IMR-90 (cell line): ENCODE measurements around the gene DENND1A. TPM values are rescaled to one million over a fixed set of nuclear protein-coding genes. Genes with fewer than 3 reads are reported as not detected.

Experiments
- ATAC-seq: fragments of 200-7000 bp; cut with Tn5 transposase; 2 replicates; pipeline ENCODE4 v1.9.1; 2020; ENCODE audit warnings: low read depth, mild to moderate bottlenecking, moderate library complexity
- BruUV-seq: library from RNA; stranded (reverse); fragments of 400-500 nt; replicated peaks from 2 replicates; lab custom pipeline; 2021; lab: Mats Ljungman, UMichigan
- CTCF ChIA-PET: fragments of 300-600 bp; formaldehyde crosslinking; extraction: SDS; loops from one replicate; lab custom pipeline; 2021; ENCODE audit warnings: antibody characterized with exemption; lab: Yijun Ruan, JAX
- POLR2A ChIA-PET: fragments of 300-600 bp; sonication (Branson Sonifier 250); formaldehyde crosslinking; loops from one replicate; lab custom pipeline; 2022; ENCODE audit warnings: antibody characterized with exemption; ENCODE audit not compliant: unreplicated experiment; lab: Charles Lee
- DNase-seq: peaks from one replicate; pipeline ENCODE4 v3.0.0; 2013
- H2AFZ ChIP-seq: replicated peaks from 2 replicates; pipeline ENCODE3; 2013; ENCODE audit warnings: low read length, mild to moderate bottlenecking; ENCODE audit not compliant: poor library complexity
- H2AK5ac ChIP-seq: 2 replicates; pipeline ENCODE4 v1.6.1; 2013; ENCODE audit warnings: low read depth, low read length, inconsistent platforms
- H2AK9ac ChIP-seq: replicated peaks from 2 replicates; pipeline ENCODE3; 2013; ENCODE audit warnings: mild to moderate bottlenecking, low read depth, low read length, moderate library complexity; ENCODE audit not compliant: poor library complexity
- H2BK120ac ChIP-seq: 2 replicates; pipeline ENCODE4 v1.6.1; 2013; ENCODE audit warnings: low read depth, low read length, inconsistent platforms
- H2BK15ac ChIP-seq: 3 replicates; pipeline ENCODE4 v1.6.1; 2013; ENCODE audit warnings: low read depth, low read length, inconsistent platforms
- H2BK20ac ChIP-seq: 2 replicates; pipeline ENCODE4 v1.6.1; 2013; ENCODE audit warnings: low read depth, mild to moderate bottlenecking, inconsistent platforms, low read length, moderate library complexity
- H2BK5ac ChIP-seq: 2 replicates; pipeline ENCODE4 v1.6.1; 2013; ENCODE audit warnings: mild to moderate bottlenecking, low read depth, low read length, inconsistent platforms; ENCODE audit not compliant: poor library complexity, severe bottlenecking
- H3K14ac ChIP-seq: replicated peaks from 2 replicates; pipeline ENCODE4 v1.6.1; 2013; ENCODE audit warnings: low read depth, low read length, inconsistent platforms
- H3K18ac ChIP-seq: 2 replicates; pipeline ENCODE4 v1.6.1; 2013; ENCODE audit warnings: low read depth, low read length, control low read depth
- H3K23ac ChIP-seq: 2 replicates; pipeline ENCODE4 v1.6.1; 2013; ENCODE audit warnings: low read depth, low read length, inconsistent platforms
- H3K27ac ChIP-seq: 2 replicates; pipeline ENCODE4 v1.5.1; 2013; ENCODE audit warnings: mild to moderate bottlenecking, control low read depth, low read length; ENCODE audit not compliant: insufficient read depth
- H3K27me3 ChIP-seq: 2 replicates; pipeline ENCODE4 v1.6.1; 2013; ENCODE audit warnings: low read length; ENCODE audit not compliant: control insufficient read depth, insufficient read depth
- H3K36me3 ChIP-seq: 2 replicates; pipeline ENCODE4 v1.6.1; 2013; ENCODE audit warnings: low read length, mixed read lengths; ENCODE audit not compliant: control insufficient read depth, insufficient read depth
- H3K4ac ChIP-seq: 2 replicates; pipeline ENCODE4 v1.6.1; 2013; ENCODE audit warnings: low read depth, low read length, inconsistent platforms
- H3K4me1 ChIP-seq: 2 replicates; pipeline ENCODE4 v1.6.1; 2013; ENCODE audit warnings: low read length, mixed read lengths; ENCODE audit not compliant: control insufficient read depth, insufficient read depth
- H3K4me2 ChIP-seq: 2 replicates; pipeline ENCODE4 v1.6.1; 2013; ENCODE audit warnings: low read depth, mild to moderate bottlenecking, control low read depth, low read length, moderate library complexity
- H3K4me3 ChIP-seq: 2 replicates; pipeline ENCODE4 v1.5.1; 2013; ENCODE audit warnings: low read depth, mild to moderate bottlenecking, control low read depth, low read length, moderate library complexity; ENCODE audit not compliant: insufficient read depth
- H3K56ac ChIP-seq: 2 replicates; pipeline ENCODE4 v1.6.1; 2013; ENCODE audit warnings: low read length, inconsistent platforms; ENCODE audit not compliant: insufficient read depth; ENCODE audit errors: extremely low read depth
- H3K79me1 ChIP-seq, 2 experiments: 2 replicates each; pipeline ENCODE4 v1.6.1; 2013; ENCODE audit warnings: low read length in 2 of 2, inconsistent platforms in 1 of 2, low read depth in 1 of 2
- H3K9ac ChIP-seq: 2 replicates; pipeline ENCODE4 v1.6.1; 2013; ENCODE audit warnings: low read depth, low read length, control low read depth
- H3K9me1 ChIP-seq: 2 replicates; pipeline ENCODE4 v1.6.1; 2013; ENCODE audit warnings: low read length, inconsistent platforms; ENCODE audit not compliant: insufficient read depth
- H3K9me3 ChIP-seq: 2 replicates; pipeline ENCODE4 v1.6.1; 2013; ENCODE audit warnings: low read length; ENCODE audit not compliant: control insufficient read depth, insufficient read depth
- H4K20me1 ChIP-seq: 2 replicates; pipeline ENCODE4 v1.6.1; 2013; ENCODE audit warnings: low read length, inconsistent platforms; ENCODE audit not compliant: insufficient read depth
- H4K5ac ChIP-seq: 2 replicates; pipeline ENCODE4 v1.6.1; 2013; ENCODE audit warnings: mild to moderate bottlenecking, low read depth, low read length, control low read depth
- H4K8ac ChIP-seq, 2 experiments: 2 replicates each; pipeline ENCODE4 v1.6.1; 2013; ENCODE audit warnings: low read depth in 2 of 2, low read length in 2 of 2, control low read depth in 1 of 2, inconsistent platforms in 1 of 2
- H4K91ac ChIP-seq: 2 replicates; pipeline ENCODE4 v1.6.1; 2013; ENCODE audit warnings: low read depth, low read length, inconsistent platforms; ENCODE audit not compliant: insufficient read depth
- BHLHE40 ChIP-seq: fragments of 150-350 bp; IDR thresholded peaks from 2 replicates; pipeline ENCODE4 v1.6.1; 2016; ENCODE audit warnings: mild to moderate bottlenecking, low read depth, low read length
- CEBPB ChIP-seq: IDR thresholded peaks from 2 replicates; pipeline ENCODE4 v1.6.1; 2012; ENCODE audit warnings: low read depth, low read length, improper control_type of control experiment
- MAZ ChIP-seq: IDR thresholded peaks from 2 replicates; pipeline ENCODE4 v1.6.1; 2012; ENCODE audit warnings: low read depth, mild to moderate bottlenecking, low read length, improper control_type of control experiment, moderate library complexity, borderline replicate concordance
- WGBS, 2 experiments: methylation state at CpG; one replicate each; pipeline versions ENCODE4 v1.1.5 to v1.1.7; 2013; ENCODE audit warnings: missing lambda C conversion rate in 2 of 2; ENCODE audit not compliant: insufficient read length in 1 of 2; ENCODE audit errors: extremely low coverage in 2 of 2; 5-methylcytosine and 5-hydroxymethylcytosine counted together
- dilution Hi-C: fragments of 300-500 bp; cut with HindIII; formaldehyde crosslinking; loops from one replicate; pipeline ENCODE4 v1.14.3; 2018; ENCODE audit warnings: low sequenced_read_pairs; ENCODE audit not compliant: unreplicated experiment
- in situ Hi-C: fragments of 300-500 bp; cut with MboI; formaldehyde crosslinking; loops from 3 replicates; pipeline ENCODE4 v1.14.3; 2019; ENCODE audit warnings: low sequenced_read_pairs, inconsistent platforms, mixed read lengths
- intact Hi-C: fragments of 100-400 bp; cut with micrococcal nuclease; formaldehyde crosslinking; loops from 2 replicates; pipeline ENCODE4 v1.10.0; 2022
- polyA plus RNA-seq, 3 experiments: library from polyadenylated mRNA; depleted of rRNA; stranded (reverse); fragments of >200 nt; gene quantifications; 2 replicates each; pipeline ENCODE4 v1.2.3, GENCODE V29; 2012; ENCODE audit warnings: low replicate concordance in 1 of 3
- total RNA-seq: library from RNA; depleted of rRNA; stranded (reverse); fragments of >200 nt; gene quantifications from 2 replicates; pipeline ENCODE4 v1.2.3, GENCODE V29; 2012
- TF ChIP-seq, protein P1 (sequence below): conservative IDR thresholded peaks from 2 replicates; pipeline ENCODE4 v1.5.1; 2012; ENCODE audit warnings: mild to moderate bottlenecking, low read depth, low read length, improper control_type of control experiment

The DENND1A gene
- total and polyA plus RNA-seq, 2 of the 4 experiments (the other 2 are of a cell fraction): 21.4 to 27.6 TPM

DNA sequence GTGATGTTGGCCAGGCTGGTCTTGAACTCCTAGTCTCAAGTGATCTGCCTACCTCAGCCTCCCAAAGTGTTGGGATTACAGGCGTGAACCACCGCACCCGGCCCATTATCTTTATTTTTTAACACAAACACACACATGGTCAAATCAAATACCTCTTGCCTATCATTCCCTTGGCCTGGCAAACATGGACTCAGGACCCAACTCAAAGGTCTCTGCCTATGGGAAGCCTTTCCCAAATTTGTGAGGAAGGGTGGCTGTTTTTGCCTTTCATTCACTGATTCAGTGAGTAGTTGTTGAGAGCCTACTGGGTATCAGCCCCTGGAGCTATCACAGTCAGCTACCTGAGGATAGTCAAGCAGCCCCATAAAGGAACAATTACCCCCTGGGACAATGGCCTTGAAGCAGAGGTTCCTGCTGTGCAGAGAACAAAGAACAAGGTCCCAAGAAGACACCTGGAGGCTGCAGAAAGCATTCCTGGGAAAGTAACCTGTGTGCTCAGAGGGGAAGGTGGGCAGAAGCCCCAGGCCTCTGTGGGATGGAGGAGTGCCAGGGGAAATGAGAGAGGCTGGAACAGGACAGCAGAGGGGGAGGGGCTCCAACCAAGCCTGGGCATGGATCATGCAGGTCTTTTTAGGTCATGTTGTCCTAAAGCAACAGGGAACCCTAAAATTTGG is 447.5 kb downstream of the DENND1A start:
- H3K9me3 ChIP-seq: no peaks in the 10 kb centered on the region
- H3K4me1 ChIP-seq: no peaks in the 10 kb centered on the region
- H3K9me1 ChIP-seq: no peaks in the 10 kb centered on the region; the same call in 1 of the 2 replicates
- H2BK15ac ChIP-seq: no peak overlapping the region
- ChIA-PET POLR2A (no interaction called here), CTCF (interaction anchor here (1.0 kb wide), 1 partner anchor 11 kb away, joined by 3 read pairs; no protein-coding TSS in a partner anchor)
- H4K5ac ChIP-seq: no peak overlapping the region
- intact Hi-C loops (no loop called here), dilution Hi-C loops (no loop called here), in situ Hi-C loops (no loop called here)
- H2AK5ac ChIP-seq: no peak overlapping the region
- H2AK9ac ChIP-seq: no peak overlapping the region
- no peak overlapping the region for H2BK5ac ChIP-seq
- no peak overlapping the region for H2AFZ ChIP-seq
- no peak overlapping the region for H4K8ac ChIP-seq
- BruUV-seq: no TSS peak
- ATAC-seq (no peak), DNase-seq (no peak)
- no peak overlapping the region for H3K27ac ChIP-seq
- H4K20me1 ChIP-seq: no peaks in the 10 kb centered on the region
- H3K4ac ChIP-seq: no peak overlapping the region
- H4K91ac ChIP-seq: no peak overlapping the region
- no peaks in the 10 kb centered on the region for H3K36me3 ChIP-seq
- H3K23ac ChIP-seq: no peak overlapping the region
- H2BK20ac ChIP-seq: no peak overlapping the region
- no peak overlapping the region for H3K18ac ChIP-seq
- H3K4me2 ChIP-seq: no peak overlapping the region
- H3K9ac ChIP-seq: no peak overlapping the region
- no peak overlapping the region for H3K56ac ChIP-seq
- H3K79me1 ChIP-seq: no peaks in the 10 kb centered on the region
- H3K27me3 ChIP-seq: no peaks in the 10 kb centered on the region
- TF ChIP-seq MAZ (no peak), BHLHE40 (no peak), CEBPB (no peak)
- TF ChIP-seq, protein P1, sequence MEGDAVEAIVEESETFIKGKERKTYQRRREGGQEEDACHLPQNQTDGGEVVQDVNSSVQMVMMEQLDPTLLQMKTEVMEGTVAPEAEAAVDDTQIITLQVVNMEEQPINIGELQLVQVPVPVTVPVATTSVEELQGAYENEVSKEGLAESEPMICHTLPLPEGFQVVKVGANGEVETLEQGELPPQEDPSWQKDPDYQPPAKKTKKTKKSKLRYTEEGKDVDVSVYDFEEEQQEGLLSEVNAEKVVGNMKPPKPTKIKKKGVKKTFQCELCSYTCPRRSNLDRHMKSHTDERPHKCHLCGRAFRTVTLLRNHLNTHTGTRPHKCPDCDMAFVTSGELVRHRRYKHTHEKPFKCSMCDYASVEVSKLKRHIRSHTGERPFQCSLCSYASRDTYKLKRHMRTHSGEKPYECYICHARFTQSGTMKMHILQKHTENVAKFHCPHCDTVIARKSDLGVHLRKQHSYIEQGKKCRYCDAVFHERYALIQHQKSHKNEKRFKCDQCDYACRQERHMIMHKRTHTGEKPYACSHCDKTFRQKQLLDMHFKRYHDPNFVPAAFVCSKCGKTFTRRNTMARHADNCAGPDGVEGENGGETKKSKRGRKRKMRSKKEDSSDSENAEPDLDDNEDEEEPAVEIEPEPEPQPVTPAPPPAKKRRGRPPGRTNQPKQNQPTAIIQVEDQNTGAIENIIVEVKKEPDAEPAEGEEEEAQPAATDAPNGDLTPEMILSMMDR: no peak
- no peak overlapping the region for H2BK120ac ChIP-seq
- no peak overlapping the region for H3K4me3 ChIP-seq
- 100% methylated on average over 3 of the region's 3 CpGs; no CpG with 5 or more reads in 1 of the 2 experiments for WGBS, 2 experiments
- H3K14ac ChIP-seq: no peak overlapping the region
